Panc1 (cell line): Measurements from ENCODE around the gene C21orf91.

ENCODE experiments used
- CTCF ChIP-seq: fragments of 450-650 bp; IDR thresholded peaks from 2 replicates; pipeline ENCODE4 v1.5.1; 2017; ENCODE audit warnings: mild to moderate bottlenecking
- POLR2AphosphoS5 ChIP-seq: IDR thresholded peaks from 2 replicates; pipeline ENCODE4 v1.6.1; 2012; ENCODE audit warnings: mild to moderate bottlenecking, low read depth, low read length, moderate library complexity
- REST ChIP-seq, 2 experiments: IDR thresholded peaks; 2 replicates each; pipeline ENCODE4 v1.6.1; 2011 to 2012; ENCODE audit warnings: low read depth in 2 of 2, control low read depth in 1 of 2, low read length in 1 of 2, mild to moderate bottlenecking in 1 of 2, moderate library complexity in 1 of 2; ENCODE audit not compliant: insufficient read depth in 1 of 2

- TF ChIP-seq CTCF (no peak), REST (IDR thresholded peaks at IDR 0.05; ENCODE audit: insufficient read depth in 1 of 2, low read depth in 2 of 2, low read length in 1 of 2) (no peak), POLR2AphosphoS5 (no peak)
These were observed 49.7 kb downstream of the C21orf91 start for GRCh38 chr21:17769447-17769845.
